ENCODE results near the gene RUVBL1. TPM values are rescaled to one million over a fixed set of nuclear protein-coding genes. Genes with fewer than 3 reads are reported as not detected.

The RUVBL1 gene
- 18.8 to 32.1 TPM (median 19.5 TPM) in 3 replicates for total RNA-seq
- long read RNA-seq, transcript RUVBL1-201 (11 exons, 1,761 nt): major isoform, 40 of 87 reads
- long read RNA-seq, partial matches to known transcripts: 1 of 87 reads
- long read RNA-seq, other reads (novel, unspliced or antisense): 46 of 87 reads

- Mint-ChIP-seq H3K9me3 (ENCODE audit: low read depth) (peaks cover 3% of the 10 kb centered on the region), H3K4me1 (ENCODE audit: low read depth) (peaks cover 13% of the 10 kb centered on the region), H3K36me3 (ENCODE audit: low read depth) (no peaks in the 10 kb centered on the region), H3K4me3 (ENCODE audit: unreplicated experiment) (peak within 1 kb of the TSS; percentile 95), H3K27me3 (ENCODE audit: low read depth) (no peaks in the 10 kb centered on the region), H3K27ac (ENCODE audit: unreplicated experiment) (peak within 1 kb of the TSS; percentile 88)
- no peak for TF ChIP-seq CTCF (IDR thresholded peaks at IDR 0.05)
- peak; percentile 100 for DNase-seq (ENCODE audit: low spot score)
These were observed at the start of gene RUVBL1 for GRCh38 chr3:128123538-128124368. RUVBL1 (minus strand) TSS chr3:128123812; CDS start chr3:128123724, 88 bp downstream.

GRCh38 chr3:128173200-128173599 lies 49.6 kb upstream of the RUVBL1 start:
- DNase-seq (ENCODE audit: low spot score): no peak
- Mint-ChIP-seq H3K4me3 (ENCODE audit: unreplicated experiment) (no peak overlapping the region), H3K4me1 (ENCODE audit: low read depth) (peaks cover 2% of the 10 kb centered on the region), H3K27ac (ENCODE audit: unreplicated experiment) (no peak overlapping the region), H3K36me3 (ENCODE audit: low read depth) (no peaks in the 10 kb centered on the region), H3K27me3 (ENCODE audit: low read depth) (no peaks in the 10 kb centered on the region), H3K9me3 (ENCODE audit: low read depth) (no peaks in the 10 kb centered on the region)
- no peak for TF ChIP-seq CTCF (IDR thresholded peaks at IDR 0.05)

GRCh38 chr3:128170866-128171516 lies 47.4 kb upstream of the RUVBL1 start:
- no peaks in the 10 kb centered on the region for H3K9me3 Mint-ChIP-seq (ENCODE audit: low read depth)
- no peaks in the 10 kb centered on the region for H3K36me3 Mint-ChIP-seq (ENCODE audit: low read depth)
- H3K4me3 Mint-ChIP-seq (ENCODE audit: unreplicated experiment): no peak overlapping the region
- no peaks in the 10 kb centered on the region for H3K27me3 Mint-ChIP-seq (ENCODE audit: low read depth)
- H3K4me1 Mint-ChIP-seq (ENCODE audit: low read depth): peaks cover 10% of the 10 kb centered on the region
- H3K27ac Mint-ChIP-seq (ENCODE audit: unreplicated experiment): no peak overlapping the region
- TF ChIP-seq CTCF (IDR thresholded peaks at IDR 0.05): peak; percentile 94
- no peak for DNase-seq (ENCODE audit: low spot score)

GRCh38 chr3:128168836-128169235 lies 45.2 kb upstream of the RUVBL1 start:
- Mint-ChIP-seq H3K27ac (ENCODE audit: unreplicated experiment) (no peak overlapping the region), H3K4me1 (ENCODE audit: low read depth) (peaks cover 10% of the 10 kb centered on the region)
- TF ChIP-seq CTCF (IDR thresholded peaks at IDR 0.05): no peak

GRCh38 chr3:128167973-128168674 lies 44.5 kb upstream of the RUVBL1 start:
- no peak for DNase-seq (ENCODE audit: low spot score)
- H3K36me3 Mint-ChIP-seq (ENCODE audit: low read depth): no peaks in the 10 kb centered on the region
- TF ChIP-seq CTCF (IDR thresholded peaks at IDR 0.05): no peak
- H3K9me3 Mint-ChIP-seq (ENCODE audit: low read depth): no peaks in the 10 kb centered on the region
- H3K27me3 Mint-ChIP-seq (ENCODE audit: low read depth): no peaks in the 10 kb centered on the region
- peaks cover 10% of the 10 kb centered on the region for H3K4me1 Mint-ChIP-seq (ENCODE audit: low read depth)
- no peak overlapping the region for H3K4me3 Mint-ChIP-seq (ENCODE audit: unreplicated experiment)
- no peak overlapping the region for H3K27ac Mint-ChIP-seq (ENCODE audit: unreplicated experiment)

More at GRCh38 chr3:128168836-128169235, 45.2 kb upstream of the RUVBL1 start:
- Mint-ChIP-seq H3K27me3 (ENCODE audit: low read depth) (no peaks in the 10 kb centered on the region), H3K4me3 (ENCODE audit: unreplicated experiment) (no peak overlapping the region), H3K9me3 (ENCODE audit: low read depth) (no peaks in the 10 kb centered on the region), H3K36me3 (ENCODE audit: low read depth) (no peaks in the 10 kb centered on the region)
- no peak for DNase-seq (ENCODE audit: low spot score)

Measured in chondrocyte (in vitro differentiated cells).